CD8-positive, alpha-beta memory T cell (primary cell): ENCODE data around the gene FARS2. TPM values are rescaled to one million over a fixed set of nuclear protein-coding genes. Genes with fewer than 3 reads are reported as not detected.

Source experiments
- CTCF ChIA-PET: fragments of 350-600 bp; sonication (Branson Sonifier 250); formaldehyde crosslinking; loops from one replicate; lab custom pipeline; 2021; ENCODE audit warnings: antibody characterized with exemption; lab: Charles Lee
- POLR2A ChIA-PET: fragments of 350-600 bp; sonication (Branson Sonifier 250); formaldehyde crosslinking; loops from one replicate; lab custom pipeline; 2021; ENCODE audit warnings: antibody characterized with exemption; lab: Charles Lee
- DNase-seq, 5 donors: peaks; one replicate each; pipeline versions ENCODE4 v3.0.0 to v3.0.0-alpha.2; 2020 to 2022; ENCODE audit warnings: mixed read lengths in 1 of 5
- H3K27ac ChIP-seq: one replicate; pipeline ENCODE4 v1.7.0; 2013; ENCODE audit warnings: low read depth, mild to moderate bottlenecking, low read length, moderate library complexity
- H3K27me3 ChIP-seq: 2 replicates; pipeline ENCODE4 v1.7.0; 2013; ENCODE audit warnings: low read length, mild to moderate bottlenecking; ENCODE audit not compliant: insufficient read depth, poor library complexity, severe bottlenecking
- H3K36me3 ChIP-seq: 2 replicates; pipeline ENCODE4 v1.7.0; 2013; ENCODE audit warnings: mild to moderate bottlenecking, low read length, moderate library complexity; ENCODE audit not compliant: insufficient read depth
- H3K4me1 ChIP-seq: 2 replicates; pipeline ENCODE4 v1.7.0; 2013; ENCODE audit warnings: mild to moderate bottlenecking, low read length, moderate library complexity; ENCODE audit not compliant: insufficient read depth
- H3K4me3 ChIP-seq: 2 replicates; pipeline ENCODE4 v1.7.0; 2013; ENCODE audit warnings: mild to moderate bottlenecking, low read length
- H3K9me3 ChIP-seq: 2 replicates; pipeline ENCODE4 v1.7.0; 2013; ENCODE audit warnings: mild to moderate bottlenecking, low read length
- H3K27ac Mint-ChIP-seq, 8 donors: one replicate each; pipeline ENCODE4 v1.8.0; 2020 to 2021; ENCODE audit warnings: mixed read lengths in 8 of 8, mild to moderate bottlenecking in 6 of 8, inconsistent platforms in 3 of 8, moderate library complexity in 3 of 8
- H3K27me3 Mint-ChIP-seq, 2 donors: one replicate each; pipeline ENCODE4 v1.8.0; 2020 to 2021; ENCODE audit warnings: mixed read lengths in 2 of 2, mild to moderate bottlenecking in 1 of 2, moderate library complexity in 1 of 2
- H3K36me3 Mint-ChIP-seq, 3 donors: one replicate each; pipeline ENCODE4 v1.8.0; 2020 to 2021; ENCODE audit warnings: mixed read lengths in 3 of 3, inconsistent platforms in 1 of 3, mild to moderate bottlenecking in 1 of 3
- H3K4me1 Mint-ChIP-seq, 3 donors: one replicate each; pipeline ENCODE4 v1.8.0; 2020 to 2021; ENCODE audit warnings: mixed read lengths in 3 of 3, inconsistent platforms in 1 of 3, mild to moderate bottlenecking in 1 of 3
- H3K4me3 Mint-ChIP-seq, 7 donors: one replicate each; pipeline ENCODE4 v1.8.0; 2020 to 2021; ENCODE audit warnings: mixed read lengths in 7 of 7, mild to moderate bottlenecking in 6 of 7, moderate library complexity in 4 of 7, inconsistent platforms in 2 of 7
- H3K9me3 Mint-ChIP-seq, 5 donors: one replicate each; pipeline ENCODE4 v1.8.0; 2020 to 2022; ENCODE audit warnings: mixed read lengths in 5 of 5, mild to moderate bottlenecking in 3 of 5, moderate library complexity in 2 of 5, inconsistent platforms in 1 of 5
- polyA plus RNA-seq: library from polyadenylated mRNA; unstranded; fragments of 300-500 nt; fragmentation: Illumina TruSeq; gene quantifications from one replicate; pipeline ENCODE4 v1.2.3, GENCODE V29; 2021
- total RNA-seq, 2 experiments: library from RNA; stranded (reverse); gene quantifications; one replicate each; pipeline ENCODE4 v1.2.3, GENCODE V29; 2021

Gene FARS2
- total and polyA plus RNA-seq, 3 experiments from 2014 or later = 24.5 to 26.0 (median 24.9) TPM

DNA sequence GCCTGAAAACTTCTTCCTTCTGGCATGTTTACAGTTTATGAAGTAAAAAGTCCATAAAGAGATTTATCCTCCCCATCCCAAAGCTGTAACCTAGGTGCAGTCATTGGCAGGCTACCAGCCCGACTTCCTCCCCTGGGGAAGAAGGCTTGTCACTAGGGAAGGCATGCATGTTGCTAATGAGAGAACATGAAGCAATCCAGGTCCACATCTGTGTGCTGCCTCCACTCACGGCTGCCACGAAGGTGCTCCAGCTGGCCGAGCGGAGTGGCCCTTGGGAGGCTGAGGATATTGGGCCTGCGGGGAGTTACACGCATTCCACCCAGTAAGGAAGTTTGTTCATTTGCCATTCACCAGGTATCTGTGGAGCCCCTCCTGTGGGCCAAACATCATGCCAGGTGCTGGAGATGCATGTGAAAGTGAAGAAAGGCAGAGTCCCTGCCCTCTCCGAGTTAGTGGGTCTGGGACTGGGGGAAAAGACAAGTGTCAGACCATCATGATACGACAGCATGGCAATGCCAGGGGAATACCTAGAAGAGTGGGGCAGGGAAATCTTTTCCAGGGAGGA is 488.4 kb downstream of the FARS2 start:
- POLR2A ChIA-PET = no interaction called here
- Histone ChIP-seq H3K27me3 (no peaks in the 10 kb centered on the region), H3K4me3 (no peak overlapping the region), H3K9me3 (no peaks in the 10 kb centered on the region), H3K36me3 (no peaks in the 10 kb centered on the region), H3K27ac (no peak overlapping the region), H3K4me1 (no peaks in the 10 kb centered on the region)
- no peak overlapping the region for H3K4me3 Mint-ChIP-seq
- H3K27ac Mint-ChIP-seq = no peak overlapping the region
- H3K4me1 Mint-ChIP-seq = peaks cover 0 to 3% (median 0%) of the 10 kb centered on the region in 3 donors
- H3K9me3 Mint-ChIP-seq = peaks cover 15 to 19% (median 18%) of the 10 kb centered on the region in 5 donors
- DNase-seq = no peak
- CTCF ChIA-PET = no interaction called here
- H3K36me3 Mint-ChIP-seq = peaks cover 16 to 61% (median 18%) of the 10 kb centered on the region in 3 donors
- no peaks in the 10 kb centered on the region for H3K27me3 Mint-ChIP-seq

DNA sequence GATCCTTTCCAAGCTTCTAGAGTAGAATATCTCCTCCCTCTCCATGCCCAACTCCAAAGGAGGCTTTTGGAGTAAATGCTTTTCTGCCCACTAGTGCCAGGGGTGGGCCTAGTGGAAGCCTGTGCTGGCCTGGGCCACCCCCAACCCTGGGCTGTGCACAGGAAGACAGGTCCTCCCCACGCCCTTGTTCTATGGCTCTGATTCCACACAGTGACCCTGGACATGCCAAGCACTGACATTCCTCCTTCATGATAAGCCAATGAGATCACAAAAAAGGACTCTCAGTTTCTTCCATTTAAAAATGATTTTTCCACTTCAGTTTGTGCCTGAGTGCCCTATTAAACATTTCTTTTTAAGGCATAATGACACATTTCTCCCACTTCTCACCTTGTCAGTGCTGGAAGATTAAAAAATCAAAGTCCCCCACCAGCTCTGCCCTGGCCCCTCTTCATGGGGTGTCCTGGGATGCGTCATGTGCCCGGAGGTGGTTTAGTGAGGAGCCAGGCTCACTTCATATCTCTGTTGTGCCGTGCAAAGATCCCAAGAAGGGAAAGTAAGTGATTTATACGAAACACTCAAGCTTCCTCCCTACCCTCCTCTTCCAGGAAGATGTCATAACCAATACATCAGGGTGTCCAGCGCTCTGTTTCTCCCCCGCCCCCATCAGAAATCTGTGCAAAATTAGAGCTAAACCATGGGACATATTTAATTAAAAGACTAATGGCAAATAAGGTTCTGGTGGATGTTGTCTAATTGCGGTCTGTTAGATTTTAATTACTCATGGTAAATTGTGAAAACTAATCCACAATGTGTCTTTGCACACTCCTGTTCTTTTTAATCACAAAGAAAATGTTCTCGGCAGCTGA is 490.4 kb downstream of the FARS2 start:
- H3K27ac ChIP-seq = no peak overlapping the region
- Mint-ChIP-seq H3K27ac (peak overlapping the region in 2 of 8 donors; percentile 28 to 37), H3K27me3 (no peaks in the 10 kb centered on the region), H3K4me1 (peaks cover 0 to 3% (median 0%) of the 10 kb centered on the region in 3 donors), H3K36me3 (peaks cover 19 to 80% (median 27%) of the 10 kb centered on the region in 3 donors), H3K9me3 (peaks cover 18 to 29% (median 24%) of the 10 kb centered on the region in 5 donors), H3K4me3 (peak overlapping the region in 1 of 7 donors; percentile 40)
- H3K4me3 ChIP-seq = no peak overlapping the region
- H3K36me3 ChIP-seq = no peaks in the 10 kb centered on the region
- H3K9me3 ChIP-seq = no peaks in the 10 kb centered on the region
- H3K4me1 ChIP-seq = no peaks in the 10 kb centered on the region
- POLR2A ChIA-PET = no interaction called here
- CTCF ChIA-PET = no interaction called here
- no peak for DNase-seq
- no peaks in the 10 kb centered on the region for H3K27me3 ChIP-seq

DNA sequence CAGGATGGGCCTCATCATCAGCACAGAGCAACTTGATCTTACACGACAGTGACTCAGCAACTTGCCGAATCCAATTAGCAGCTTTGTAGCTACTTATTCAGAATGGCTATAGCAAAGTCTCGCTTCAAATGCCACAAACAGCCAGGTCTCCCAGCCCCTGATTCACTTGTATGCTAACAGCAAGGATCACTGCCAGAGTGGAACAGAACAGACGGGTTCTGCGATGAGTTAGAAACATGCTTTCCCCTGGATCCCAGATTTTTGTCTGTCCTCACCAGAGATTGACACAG is 491.0 kb downstream of the FARS2 start:
- CTCF ChIA-PET = no interaction called here

DNA sequence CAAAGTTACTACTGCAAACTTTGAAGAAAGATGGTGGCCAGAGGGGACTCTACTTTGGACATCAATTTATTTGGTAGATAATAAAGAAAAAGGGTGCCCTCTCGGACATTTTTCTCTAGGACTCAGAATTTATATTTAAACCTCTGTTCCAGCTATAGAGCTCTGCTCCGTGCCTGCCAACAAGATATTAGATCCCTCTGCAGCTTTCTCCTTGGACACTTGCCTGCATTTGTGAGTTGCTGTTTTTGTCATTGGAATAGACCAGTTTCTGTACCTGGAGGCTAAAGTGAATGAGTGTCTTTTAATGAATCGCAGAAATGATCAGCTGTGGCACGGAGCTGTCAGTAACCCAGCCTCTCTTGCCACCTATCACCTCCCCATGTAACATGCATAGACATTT is 491.9 kb downstream of the FARS2 start:
- Mint-ChIP-seq H3K9me3 (peaks cover 18 to 29% (median 24%) of the 10 kb centered on the region in 5 donors), H3K36me3 (peaks cover 19 to 76% (median 27%) of the 10 kb centered on the region in 3 donors), H3K4me3 (no peak overlapping the region), H3K4me1 (peaks cover 0 to 3% (median 0%) of the 10 kb centered on the region in 3 donors), H3K27me3 (no peaks in the 10 kb centered on the region), H3K27ac (no peak overlapping the region)
- Histone ChIP-seq H3K9me3 (no peaks in the 10 kb centered on the region), H3K27me3 (no peaks in the 10 kb centered on the region), H3K36me3 (no peaks in the 10 kb centered on the region), H3K4me1 (no peaks in the 10 kb centered on the region), H3K4me3 (no peak overlapping the region), H3K27ac (no peak overlapping the region)
- DNase-seq = no peak
- ChIA-PET CTCF (interaction anchor here (1.0 kb wide), 1 partner anchor 11 kb away, joined by 3 read pairs; no protein-coding TSS in a partner anchor), POLR2A (no interaction called here)

More for the DNA sequence above, 491.0 kb downstream of the FARS2 start:
- Mint-ChIP-seq H3K27me3 (no peaks in the 10 kb centered on the region), H3K36me3 (peaks cover 19 to 78% (median 27%) of the 10 kb centered on the region in 3 donors), H3K4me3 (no peak overlapping the region), H3K27ac (no peak overlapping the region), H3K9me3 (peaks cover 18 to 29% (median 24%) of the 10 kb centered on the region in 5 donors), H3K4me1 (peaks cover 0 to 3% (median 0%) of the 10 kb centered on the region in 3 donors)
- Histone ChIP-seq H3K4me1 (no peaks in the 10 kb centered on the region), H3K27ac (no peak overlapping the region), H3K27me3 (no peaks in the 10 kb centered on the region), H3K36me3 (no peaks in the 10 kb centered on the region), H3K9me3 (no peaks in the 10 kb centered on the region), H3K4me3 (no peak overlapping the region)
- POLR2A ChIA-PET = no interaction called here
- no peak for DNase-seq

DNA sequence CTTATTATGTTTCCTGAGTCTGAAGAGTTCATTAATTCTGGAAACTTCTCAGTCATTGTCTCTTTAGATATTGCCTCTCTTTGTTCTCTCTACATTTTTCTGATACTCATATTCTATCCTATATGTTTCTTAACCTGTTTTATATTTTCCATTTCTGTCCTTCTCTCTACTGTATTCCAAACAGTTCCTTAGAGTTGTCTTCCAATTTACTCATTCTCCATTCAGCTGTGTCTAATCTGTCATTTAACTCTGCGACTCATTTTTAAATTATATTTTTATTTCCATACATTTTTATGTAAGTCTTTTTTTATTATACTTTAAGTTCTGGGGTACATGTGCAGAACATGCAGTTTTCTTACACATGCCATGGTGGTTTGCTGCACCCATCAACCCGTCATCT is 493.6 kb downstream of the FARS2 start:
- no peak overlapping the region for H3K27ac Mint-ChIP-seq
- H3K27me3 Mint-ChIP-seq = no peaks in the 10 kb centered on the region
- peaks cover 18 to 63% (median 25%) of the 10 kb centered on the region in 3 donors for H3K36me3 Mint-ChIP-seq
- H3K4me1 Mint-ChIP-seq = peaks cover 0 to under 1% (median 0%) of the 10 kb centered on the region in 3 donors
- H3K4me3 Mint-ChIP-seq = no peak overlapping the region
- Histone ChIP-seq H3K4me3 (no peak overlapping the region), H3K4me1 (no peaks in the 10 kb centered on the region), H3K9me3 (no peaks in the 10 kb centered on the region), H3K27me3 (no peaks in the 10 kb centered on the region), H3K27ac (no peak overlapping the region), H3K36me3 (no peaks in the 10 kb centered on the region)
- H3K9me3 Mint-ChIP-seq = peaks cover 18 to 29% (median 24%) of the 10 kb centered on the region in 5 donors
- ChIA-PET CTCF (no interaction called here), POLR2A (no interaction called here)
- DNase-seq = no peak

DNA sequence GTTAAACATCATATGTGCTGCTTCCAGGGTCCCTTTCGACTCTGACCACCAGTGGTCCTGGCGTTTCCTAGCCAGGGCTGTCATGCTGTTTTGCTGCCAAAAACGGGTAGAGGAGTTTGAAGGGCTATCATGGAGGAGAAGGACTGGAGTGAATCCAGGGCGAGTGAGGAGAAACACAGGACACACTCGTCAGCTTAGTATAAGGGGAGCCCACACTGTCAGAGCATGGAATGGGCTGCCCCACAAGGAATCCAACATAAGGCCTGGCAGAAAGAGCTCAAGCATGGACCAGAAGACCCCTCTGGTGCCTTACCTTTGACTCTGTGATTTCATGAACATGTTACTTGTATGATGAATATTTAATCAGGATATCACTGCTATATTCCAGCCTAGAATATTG is 498.3 kb downstream of the FARS2 start:
- no peak for DNase-seq
- Histone ChIP-seq H3K36me3 (no peaks in the 10 kb centered on the region), H3K4me3 (no peak overlapping the region), H3K9me3 (no peaks in the 10 kb centered on the region), H3K27ac (no peak overlapping the region), H3K4me1 (no peaks in the 10 kb centered on the region), H3K27me3 (no peaks in the 10 kb centered on the region)
- ChIA-PET POLR2A (no interaction called here), CTCF (no interaction called here)
- Mint-ChIP-seq H3K36me3 (peaks cover 10 to 24% (median 10%) of the 10 kb centered on the region in 3 donors), H3K4me3 (no peak overlapping the region), H3K4me1 (no peaks in the 10 kb centered on the region), H3K27ac (no peak overlapping the region), H3K27me3 (no peaks in the 10 kb centered on the region), H3K9me3 (peaks cover 4 to 13% (median 8%) of the 10 kb centered on the region in 5 donors)

DNA sequence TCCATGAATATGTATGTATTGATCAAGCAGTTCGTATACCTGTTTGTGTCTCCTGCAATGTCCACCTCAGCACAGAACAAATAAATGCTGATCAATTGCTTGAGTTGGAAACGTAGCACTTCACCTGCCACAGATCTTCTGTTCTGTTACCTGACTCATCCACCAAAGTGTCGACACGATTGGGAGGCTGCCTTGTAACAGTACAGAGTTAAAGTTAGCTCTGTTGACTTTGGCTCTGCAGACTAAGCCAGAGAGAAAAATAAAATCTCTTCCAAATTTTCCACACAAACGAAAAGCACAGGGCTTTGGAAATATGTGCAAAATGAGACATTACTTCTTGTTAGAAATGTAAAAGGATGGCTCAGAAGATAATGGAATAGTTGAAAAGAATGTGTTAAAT is 500.1 kb downstream of the FARS2 start:
- POLR2A ChIA-PET = no interaction called here

DNA sequence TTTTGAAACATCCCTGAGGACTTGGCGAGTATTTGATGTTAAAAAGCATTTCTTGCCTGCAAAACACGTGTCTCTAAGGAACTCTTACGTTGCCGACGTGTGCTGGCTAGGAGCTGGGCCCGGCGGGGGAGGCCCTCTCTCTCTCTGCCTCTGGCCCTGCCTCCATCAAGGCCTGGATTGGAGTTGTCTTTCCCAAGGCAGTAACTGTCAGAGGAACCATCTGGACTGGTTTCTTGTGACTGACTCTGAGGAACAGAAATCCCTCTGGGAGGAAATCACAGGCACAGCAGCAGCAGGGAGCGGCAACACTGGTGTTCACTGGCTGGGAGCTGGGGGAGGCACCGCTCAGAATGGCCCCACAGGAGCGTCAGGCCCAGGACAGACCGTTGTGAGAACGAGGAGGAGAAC is 501.3 kb downstream of the FARS2 start:
- Mint-ChIP-seq H3K27ac (peak overlapping the region in 1 of 8 donors; percentile 39), H3K36me3 (peaks cover 3 to 10% (median 10%) of the 10 kb centered on the region in 3 donors), H3K9me3 (peaks cover 0 to 5% (median 0%) of the 10 kb centered on the region in 5 donors), H3K4me1 (no peaks in the 10 kb centered on the region), H3K4me3 (no peak overlapping the region), H3K27me3 (no peaks in the 10 kb centered on the region)
- Histone ChIP-seq H3K4me1 (no peaks in the 10 kb centered on the region), H3K4me3 (no peak overlapping the region), H3K9me3 (no peaks in the 10 kb centered on the region), H3K36me3 (no peaks in the 10 kb centered on the region), H3K27ac (no peak overlapping the region), H3K27me3 (no peaks in the 10 kb centered on the region)
- CTCF ChIA-PET = interaction anchor here (1.0 kb wide), 1 partner anchor 136 kb away, joined by 3 read pairs; no protein-coding TSS in a partner anchor
- DNase-seq = no peak
- POLR2A ChIA-PET = no interaction called here

More for the DNA sequence above, 500.1 kb downstream of the FARS2 start:
- no peak overlapping the region for H3K4me3 Mint-ChIP-seq
- Histone ChIP-seq H3K4me3 (no peak overlapping the region), H3K4me1 (no peaks in the 10 kb centered on the region), H3K27me3 (no peaks in the 10 kb centered on the region), H3K9me3 (no peaks in the 10 kb centered on the region), H3K27ac (no peak overlapping the region), H3K36me3 (no peaks in the 10 kb centered on the region)
- no peaks in the 10 kb centered on the region for H3K4me1 Mint-ChIP-seq
- peak overlapping the region in 1 of 8 donors; percentile 52 for H3K27ac Mint-ChIP-seq
- H3K27me3 Mint-ChIP-seq = no peaks in the 10 kb centered on the region
- peaks cover 0 to under 1% (median 0%) of the 10 kb centered on the region in 5 donors for H3K9me3 Mint-ChIP-seq
- DNase-seq = no peak
- CTCF ChIA-PET = no interaction called here
- H3K36me3 Mint-ChIP-seq = peaks cover 0 to 8% (median 7%) of the 10 kb centered on the region in 3 donors
